ENCODE results near the gene SDS. TPM values are rescaled to one million over a fixed set of nuclear protein-coding genes. Genes with fewer than 3 reads are reported as not detected.

The SDS gene
- total and polyA plus RNA-seq, 2 experiments from 2014 or later = 0.39 to 0.43 TPM

DNA sequence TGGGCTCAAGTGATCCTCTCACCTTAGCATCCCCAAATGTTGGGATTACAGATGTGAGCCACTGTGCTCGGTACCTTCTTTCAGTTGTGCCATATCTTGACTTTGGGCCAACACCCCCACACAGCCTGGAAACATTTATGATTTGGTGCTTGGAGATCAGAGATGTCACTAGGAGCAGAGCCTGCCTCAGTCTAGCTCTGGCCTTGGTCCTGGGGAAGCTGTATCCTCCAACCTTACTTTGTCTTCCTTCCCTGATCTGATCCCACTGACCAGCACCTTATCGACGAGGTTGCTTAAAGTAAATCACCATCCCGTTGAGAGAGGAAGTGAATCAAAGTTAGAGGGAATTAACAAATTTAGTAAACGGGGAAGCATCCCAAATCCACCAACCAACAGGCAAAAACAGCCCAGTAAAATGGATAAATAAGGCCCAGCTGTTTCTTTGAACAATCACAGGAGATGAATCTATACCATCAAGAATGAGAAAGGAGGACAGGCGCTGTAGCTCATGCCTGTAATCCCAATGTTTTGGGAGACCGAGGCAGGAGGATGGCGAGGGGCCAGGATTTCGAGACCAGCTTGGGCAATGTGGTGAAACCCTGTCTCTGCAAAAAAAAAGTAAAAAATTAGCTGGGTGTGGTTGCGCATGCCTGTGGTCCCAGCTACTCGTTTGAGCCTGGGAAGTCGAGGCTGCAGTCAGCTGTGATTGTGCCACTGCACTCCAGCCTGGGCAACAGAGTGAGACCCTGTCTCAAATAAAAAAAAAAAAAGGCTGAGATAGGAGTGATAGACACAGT lies 41.9 kb downstream of the SDS start:
- DNase-seq (ENCODE audit: low spot score) = no peak
- no peaks in the 10 kb centered on the region for H3K9me3 ChIP-seq (ENCODE audit: low read depth)
- H3K27me3 ChIP-seq = no peaks in the 10 kb centered on the region
- peaks cover 4% of the 10 kb centered on the region for H3K4me1 ChIP-seq (ENCODE audit: insufficient read depth)
- no peaks in the 10 kb centered on the region for H3K9me2 ChIP-seq (replicated peaks; ENCODE audit: insufficient read depth)
- H3K27ac ChIP-seq = no peak overlapping the region
- TF ChIP-seq, protein P1, sequence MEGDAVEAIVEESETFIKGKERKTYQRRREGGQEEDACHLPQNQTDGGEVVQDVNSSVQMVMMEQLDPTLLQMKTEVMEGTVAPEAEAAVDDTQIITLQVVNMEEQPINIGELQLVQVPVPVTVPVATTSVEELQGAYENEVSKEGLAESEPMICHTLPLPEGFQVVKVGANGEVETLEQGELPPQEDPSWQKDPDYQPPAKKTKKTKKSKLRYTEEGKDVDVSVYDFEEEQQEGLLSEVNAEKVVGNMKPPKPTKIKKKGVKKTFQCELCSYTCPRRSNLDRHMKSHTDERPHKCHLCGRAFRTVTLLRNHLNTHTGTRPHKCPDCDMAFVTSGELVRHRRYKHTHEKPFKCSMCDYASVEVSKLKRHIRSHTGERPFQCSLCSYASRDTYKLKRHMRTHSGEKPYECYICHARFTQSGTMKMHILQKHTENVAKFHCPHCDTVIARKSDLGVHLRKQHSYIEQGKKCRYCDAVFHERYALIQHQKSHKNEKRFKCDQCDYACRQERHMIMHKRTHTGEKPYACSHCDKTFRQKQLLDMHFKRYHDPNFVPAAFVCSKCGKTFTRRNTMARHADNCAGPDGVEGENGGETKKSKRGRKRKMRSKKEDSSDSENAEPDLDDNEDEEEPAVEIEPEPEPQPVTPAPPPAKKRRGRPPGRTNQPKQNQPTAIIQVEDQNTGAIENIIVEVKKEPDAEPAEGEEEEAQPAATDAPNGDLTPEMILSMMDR (IDR thresholded peaks at IDR 0.05; ENCODE audit: poor library complexity) = no peak
- TF ChIP-seq EZH2phosphoT487 (IDR thresholded peaks at IDR 0.05; ENCODE audit: low read depth, severe bottlenecking, unreplicated experiment) = no peak
- TF ChIP-seq EZH2 (IDR thresholded peaks at IDR 0.05; ENCODE audit: borderline replicate concordance) = no peak
- no peak overlapping the region for H3K4me2 ChIP-seq
- WGBS (ENCODE audit: low lambda C conversion rate, missing lambda C conversion rate) = 93% methylated on average over 12 of the region's 12 CpGs
- H2AFZ ChIP-seq = no peak overlapping the region
- peaks cover 9% of the 10 kb centered on the region for H3K79me2 ChIP-seq
- H3K36me3 ChIP-seq (replicated peaks; ENCODE audit: insufficient read depth, low read depth) = no peaks in the 10 kb centered on the region
- H3K4me3 ChIP-seq = no peak overlapping the region
- H4K20me1 ChIP-seq (ENCODE audit: insufficient read depth, poor library complexity, severe bottlenecking) = peaks cover 15% of the 10 kb centered on the region

DNA sequence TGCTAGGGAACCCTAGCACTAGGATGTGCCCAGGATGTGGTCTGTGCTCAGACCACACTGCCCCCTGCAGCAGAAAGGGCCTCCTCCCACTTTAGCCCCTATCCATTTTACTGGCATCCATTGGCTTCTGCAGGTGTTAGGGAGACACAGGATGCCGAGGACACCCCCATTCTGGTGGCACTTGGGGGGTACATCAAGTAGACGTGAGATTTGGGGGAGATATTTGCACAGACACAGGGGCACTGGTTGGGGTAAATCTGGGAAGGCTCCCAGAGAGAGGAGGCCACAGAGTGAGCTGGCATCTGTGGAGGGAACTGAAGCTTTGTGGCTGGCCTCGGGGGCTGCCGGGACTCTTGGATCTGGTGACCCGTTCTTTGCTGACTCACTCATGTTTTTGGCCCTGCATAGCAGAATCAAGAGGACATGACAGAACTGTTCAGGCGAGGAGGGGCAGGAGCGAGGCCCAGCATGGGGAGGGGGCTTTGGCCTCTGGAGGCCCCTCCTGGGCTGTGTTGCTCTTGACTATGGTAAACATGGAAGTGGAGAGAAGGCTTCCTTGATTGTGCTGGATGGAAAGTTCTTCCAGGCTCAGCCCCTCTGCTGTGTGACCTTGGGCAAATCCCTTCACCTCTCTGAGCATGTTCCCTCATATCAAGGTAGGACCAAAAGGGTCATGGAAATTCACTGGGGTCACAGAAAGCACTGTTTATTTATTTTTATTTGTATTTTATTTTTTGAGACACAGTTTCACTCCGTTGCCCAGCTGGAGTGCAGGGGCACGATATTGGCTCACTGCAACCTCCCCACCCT lies 43.5 kb downstream of the SDS start:
- Histone ChIP-seq H3K36me3 (replicated peaks; ENCODE audit: insufficient read depth, low read depth) (no peaks in the 10 kb centered on the region), H3K79me2 (peaks cover 9% of the 10 kb centered on the region), H3K9me3 (ENCODE audit: low read depth) (no peaks in the 10 kb centered on the region), H2AFZ (no peak overlapping the region), H3K4me3 (no peak overlapping the region), H3K9me2 (replicated peaks; ENCODE audit: insufficient read depth) (no peaks in the 10 kb centered on the region), H3K4me1 (ENCODE audit: insufficient read depth) (peaks cover 11% of the 10 kb centered on the region), H4K20me1 (ENCODE audit: insufficient read depth, poor library complexity, severe bottlenecking) (peaks cover 15% of the 10 kb centered on the region), H3K27me3 (no peaks in the 10 kb centered on the region), H3K4me2 (peak overlapping the region; percentile 95), H3K27ac (no peak overlapping the region)
- TF ChIP-seq EZH2phosphoT487 (IDR thresholded peaks at IDR 0.05; ENCODE audit: low read depth, severe bottlenecking, unreplicated experiment) = no peak
- TF ChIP-seq, protein P1 (IDR thresholded peaks at IDR 0.05; ENCODE audit: poor library complexity) = peak; percentile 18
- WGBS (ENCODE audit: low lambda C conversion rate, missing lambda C conversion rate) = 84% methylated on average over 9 of the region's 9 CpGs
- DNase-seq (ENCODE audit: low spot score) = no peak

- Histone ChIP-seq H3K9me2 (replicated peaks; ENCODE audit: insufficient read depth) (no peaks in the 10 kb centered on the region), H4K20me1 (ENCODE audit: insufficient read depth, poor library complexity, severe bottlenecking) (peaks cover 13% of the 10 kb centered on the region), H3K4me2 (peak overlapping the region; percentile 95), H3K27me3 (no peaks in the 10 kb centered on the region), H3K36me3 (replicated peaks; ENCODE audit: insufficient read depth, low read depth) (no peaks in the 10 kb centered on the region), H3K4me1 (ENCODE audit: insufficient read depth) (peaks cover 11% of the 10 kb centered on the region), H2AFZ (peak overlapping the region; percentile 85), H3K79me2 (peaks cover 9% of the 10 kb centered on the region), H3K9me3 (ENCODE audit: low read depth) (no peaks in the 10 kb centered on the region), H3K27ac (peak overlapping the region; percentile 52), H3K4me3 (peak overlapping the region; percentile 99)
- TF ChIP-seq, protein P1 (IDR thresholded peaks at IDR 0.05; ENCODE audit: poor library complexity) = no peak
- no peak for TF ChIP-seq EZH2phosphoT487 (IDR thresholded peaks at IDR 0.05; ENCODE audit: low read depth, severe bottlenecking, unreplicated experiment)
- TF ChIP-seq EZH2 (IDR thresholded peaks at IDR 0.05; ENCODE audit: borderline replicate concordance) = no peak
- no peak for DNase-seq (ENCODE audit: low spot score)
- 45% methylated on average over 11 of the region's 11 CpGs for WGBS (ENCODE audit: low lambda C conversion rate, missing lambda C conversion rate)
These were observed 44.4 kb downstream of the SDS start for GRCh38 chr12:113359133-113359938.
